Mesendoderm (in vitro differentiated cells): ENCODE measurements around the gene GDNF.

Experiments
- DNase-seq: peaks from one replicate; pipeline ENCODE4 v3.0.0; 2013
- H2AK5ac ChIP-seq: 2 replicates; pipeline ENCODE4 v1.6.1; 2013; ENCODE audit warnings: low read length, inconsistent platforms
- H2BK120ac ChIP-seq: 2 replicates; pipeline ENCODE4 v1.6.1; 2013; ENCODE audit warnings: low read depth, mild to moderate bottlenecking, low read length, moderate library complexity, mixed read lengths
- H2BK15ac ChIP-seq: replicated peaks from 2 replicates; pipeline ENCODE4 v1.6.1; 2013; ENCODE audit warnings: low read depth, mild to moderate bottlenecking, moderate library complexity
- H2BK5ac ChIP-seq: 2 replicates; pipeline ENCODE4 v1.6.1; 2013; ENCODE audit warnings: low read length, inconsistent platforms
- H3K18ac ChIP-seq: 2 replicates; pipeline ENCODE4 v1.6.1; 2013; ENCODE audit warnings: mild to moderate bottlenecking, low read length, mixed read lengths
- H3K23ac ChIP-seq: one replicate; pipeline ENCODE4 v1.6.1; 2013; ENCODE audit warnings: low read length
- H3K27ac ChIP-seq: 2 replicates; pipeline ENCODE4 v1.5.1; 2013; ENCODE audit warnings: low read depth, mild to moderate bottlenecking, inconsistent platforms, low read length, moderate library complexity
- H3K27me3 ChIP-seq: 2 replicates; pipeline ENCODE4 v1.6.1; 2013; ENCODE audit warnings: low read length, control low read depth, mild to moderate bottlenecking, inconsistent platforms; ENCODE audit not compliant: insufficient read depth, poor library complexity
- H3K36me3 ChIP-seq: 2 replicates; pipeline ENCODE4 v1.6.1; 2013; ENCODE audit warnings: low read length, inconsistent platforms; ENCODE audit not compliant: control insufficient read depth, insufficient read depth
- H3K4ac ChIP-seq: one replicate; pipeline ENCODE4 v1.6.1; 2013; ENCODE audit warnings: low read depth, mild to moderate bottlenecking, low read length, moderate library complexity
- H3K4me1 ChIP-seq: 2 replicates; pipeline ENCODE4 v1.6.1; 2013; ENCODE audit warnings: low read depth, low read length, inconsistent platforms; ENCODE audit not compliant: control insufficient read depth
- H3K4me2 ChIP-seq: 2 replicates; pipeline ENCODE4 v1.6.1; 2013; ENCODE audit warnings: low read length
- H3K4me3 ChIP-seq: 2 replicates; pipeline ENCODE4 v1.5.1; 2013; ENCODE audit warnings: mild to moderate bottlenecking, low read length
- H3K56ac ChIP-seq: one replicate; pipeline ENCODE4 v1.6.1; 2013; ENCODE audit warnings: low read length
- H3K79me1 ChIP-seq: 2 replicates; pipeline ENCODE4 v1.6.1; 2013; ENCODE audit warnings: low read length, inconsistent platforms
- H3K79me2 ChIP-seq: 2 replicates; pipeline ENCODE4 v1.6.1; 2013; ENCODE audit warnings: mild to moderate bottlenecking, low read length; ENCODE audit not compliant: control insufficient read depth, insufficient read depth
- H3K9ac ChIP-seq: 2 replicates; pipeline ENCODE4 v1.6.1; 2013; ENCODE audit warnings: low read length, inconsistent platforms
- H4K5ac ChIP-seq: one replicate; pipeline ENCODE4 v1.6.1; 2013; ENCODE audit warnings: low read length
- H4K8ac ChIP-seq: one replicate; pipeline ENCODE4 v1.6.1; 2013; ENCODE audit warnings: low read depth, mild to moderate bottlenecking, control low read depth, low read length, moderate library complexity
- WGBS: extraction: QIAGEN DNeasy Blood & Tissue Kit; methylation state at CpG from one replicate; pipeline ENCODE4 v1.1.7; 2013; ENCODE audit warnings: low lambda C conversion rate, missing lambda C conversion rate; ENCODE audit not compliant: insufficient coverage; ENCODE audit errors: extremely low coverage; 5-methylcytosine and 5-hydroxymethylcytosine counted together

The GDNF gene

DNA sequence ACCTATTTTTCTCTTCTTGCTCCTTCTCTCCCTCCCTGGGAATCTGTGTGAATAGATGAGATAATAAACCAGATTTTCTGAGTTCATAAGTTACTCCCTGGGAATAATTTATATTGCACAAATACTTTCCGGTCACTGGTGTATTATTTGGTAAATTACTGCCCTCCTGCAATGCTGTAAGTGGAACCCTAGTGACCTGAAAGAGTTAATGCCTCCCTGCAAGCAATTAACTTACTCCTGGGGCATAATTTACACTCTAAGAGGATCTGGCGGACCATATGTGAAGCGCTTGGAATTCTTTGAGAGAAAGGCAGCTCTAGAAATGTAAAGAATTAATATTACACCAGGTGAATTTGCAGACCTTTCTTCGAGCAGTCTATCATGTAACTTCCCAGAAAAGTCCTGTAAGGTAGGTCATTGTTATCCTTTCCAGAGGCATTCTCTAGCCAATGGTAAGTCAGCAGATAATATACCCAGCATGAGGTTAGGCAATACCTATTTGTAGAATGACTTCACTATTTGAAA, 7.0 kb upstream of the GDNF start:
- no peak overlapping the region for H2BK5ac ChIP-seq
- H3K4me2 ChIP-seq, result no peak overlapping the region
- H2AK5ac ChIP-seq, result no peak overlapping the region
- no peak overlapping the region for H2BK120ac ChIP-seq
- no peak overlapping the region for H3K4me3 ChIP-seq
- no peak overlapping the region for H4K5ac ChIP-seq
- no peaks in the 10 kb centered on the region for H3K79me2 ChIP-seq
- H3K4ac ChIP-seq, result no peak overlapping the region
- no peaks in the 10 kb centered on the region for H3K79me1 ChIP-seq
- peaks cover 20% of the 10 kb centered on the region for H3K4me1 ChIP-seq
- no peaks in the 10 kb centered on the region for H3K27me3 ChIP-seq
- H4K8ac ChIP-seq, result no peak overlapping the region
- H3K18ac ChIP-seq, result no peak overlapping the region
- DNase-seq, result peak; percentile 61
- H3K27ac ChIP-seq, result peak overlapping the region; percentile 55
- peak overlapping the region; percentile 1 for H2BK15ac ChIP-seq
- WGBS, result no CpG with 5 or more reads among the region's 4 CpGs
- no peak overlapping the region for H3K23ac ChIP-seq
- no peak overlapping the region for H3K9ac ChIP-seq
- no peak overlapping the region for H3K56ac ChIP-seq
- H3K36me3 ChIP-seq, result no peaks in the 10 kb centered on the region

DNA sequence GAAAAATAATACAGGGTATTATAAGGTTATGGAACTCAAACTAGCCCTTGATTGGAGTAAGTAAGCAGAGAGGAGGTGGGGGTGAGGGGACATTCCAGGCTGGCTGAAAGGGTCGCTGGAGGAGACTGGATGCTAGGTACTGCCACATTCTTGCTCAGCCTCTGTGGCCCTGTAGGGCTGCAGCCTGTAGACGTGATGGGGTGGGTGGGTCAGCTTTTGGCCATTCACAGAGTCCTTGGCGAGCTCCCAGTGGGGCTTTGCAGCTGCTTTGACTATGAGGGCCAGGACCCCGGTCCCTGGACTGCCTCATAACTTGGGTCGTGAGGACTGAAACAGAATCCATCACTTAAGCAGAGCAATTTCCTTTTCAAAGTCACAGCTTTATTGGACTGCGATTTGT, 4.2 kb upstream of the GDNF start:
- peak; percentile 71 for DNase-seq
- H2BK5ac ChIP-seq, result no peak overlapping the region

DNA sequence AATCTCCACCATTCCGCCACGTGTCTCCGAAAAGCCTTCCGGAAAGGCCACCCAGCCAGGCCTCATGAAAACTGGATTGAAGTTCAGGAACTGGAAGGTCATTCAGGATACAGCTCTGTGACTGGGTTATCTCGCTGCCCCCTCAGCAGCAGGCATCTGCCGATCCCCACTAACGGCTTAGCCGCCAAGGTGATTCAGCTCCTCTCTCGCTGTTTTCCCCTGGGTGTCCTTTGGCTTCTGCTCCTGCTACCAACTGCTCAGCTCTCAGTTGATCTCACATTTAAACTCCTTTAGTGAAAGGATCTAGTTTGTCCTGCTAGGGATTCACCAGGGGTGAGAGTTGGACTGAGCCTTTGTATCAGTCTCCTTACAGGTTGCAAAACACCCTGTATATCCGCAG, 2.2 kb upstream of the GDNF start:
- no peaks in the 10 kb centered on the region for H3K79me1 ChIP-seq
- H2BK120ac ChIP-seq, result no peak overlapping the region
- H3K18ac ChIP-seq, result no peak overlapping the region
- H4K5ac ChIP-seq, result no peak overlapping the region
- H2BK15ac ChIP-seq, result no peak overlapping the region
- H4K8ac ChIP-seq, result no peak overlapping the region
- H3K23ac ChIP-seq, result no peak overlapping the region
- H3K4me3 ChIP-seq, result no peak overlapping the region
- no peaks in the 10 kb centered on the region for H3K36me3 ChIP-seq
- no peak overlapping the region for H3K9ac ChIP-seq
- H3K79me2 ChIP-seq, result no peaks in the 10 kb centered on the region
- DNase-seq, result no peak
- H3K4me2 ChIP-seq, result no peak overlapping the region
- H2BK5ac ChIP-seq, result no peak overlapping the region
- no peak overlapping the region for H3K4ac ChIP-seq
- H3K56ac ChIP-seq, result no peak overlapping the region
- H3K27ac ChIP-seq, result no peak overlapping the region
- H3K4me1 ChIP-seq, result peaks cover 23% of the 10 kb centered on the region
- WGBS, result no CpG with 5 or more reads among the region's 10 CpGs
- H2AK5ac ChIP-seq, result no peak overlapping the region
- H3K27me3 ChIP-seq, result peaks cover 27% of the 10 kb centered on the region

More for the DNA sequence above, 4.2 kb upstream of the GDNF start:
- Histone ChIP-seq H3K9ac (no peak overlapping the region), H3K23ac (no peak overlapping the region), H2BK15ac (no peak overlapping the region), H2BK120ac (no peak overlapping the region), H3K4me2 (no peak overlapping the region), H2AK5ac (no peak overlapping the region), H3K79me2 (no peaks in the 10 kb centered on the region), H3K56ac (no peak overlapping the region), H3K27me3 (peaks cover 16% of the 10 kb centered on the region), H3K79me1 (no peaks in the 10 kb centered on the region), H3K4ac (peak overlapping the region; percentile 5), H3K4me3 (no peak overlapping the region), H4K8ac (no peak overlapping the region), H3K18ac (peak overlapping the region; percentile 2), H3K27ac (peak overlapping the region; percentile 10), H3K36me3 (no peaks in the 10 kb centered on the region), H3K4me1 (peaks cover 27% of the 10 kb centered on the region), H4K5ac (no peak overlapping the region)
- WGBS, result no CpG with 5 or more reads among the region's 6 CpGs

DNA sequence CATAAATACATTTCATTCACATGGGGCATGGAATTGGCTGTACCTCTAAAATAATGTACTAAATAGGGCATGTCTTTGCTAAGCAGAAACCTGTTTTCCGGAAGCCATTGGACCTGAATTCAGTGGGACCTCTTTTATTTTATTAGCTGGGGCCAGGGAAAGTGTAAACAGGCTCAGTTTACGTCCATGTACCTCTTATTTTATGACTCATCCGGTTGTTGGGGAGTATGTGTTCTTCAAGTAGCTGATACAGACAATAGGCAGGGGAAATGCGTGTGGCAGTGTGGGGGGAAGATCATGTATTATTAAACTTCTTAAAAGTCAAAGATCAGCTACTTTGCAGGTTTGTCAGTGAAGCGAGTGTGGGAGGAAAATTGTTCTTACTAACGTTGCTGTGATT, 1.4 kb upstream of the GDNF start:
- H3K27me3 ChIP-seq, result peaks cover 30% of the 10 kb centered on the region
- H2AK5ac ChIP-seq, result no peak overlapping the region
- peaks cover 20% of the 10 kb centered on the region for H3K4me1 ChIP-seq
- H3K4me2 ChIP-seq, result no peak overlapping the region
- no CpG with 5 or more reads among the region's 6 CpGs for WGBS
- H3K27ac ChIP-seq, result no peak overlapping the region
- H3K23ac ChIP-seq, result no peak overlapping the region
- no peak overlapping the region for H3K4ac ChIP-seq
- no peak overlapping the region for H3K4me3 ChIP-seq
- no peak overlapping the region for H4K5ac ChIP-seq
- peak overlapping the region; percentile 13 for H3K18ac ChIP-seq
- H3K56ac ChIP-seq, result no peak overlapping the region
- no peaks in the 10 kb centered on the region for H3K36me3 ChIP-seq
- no peak overlapping the region for H3K9ac ChIP-seq
- no peak overlapping the region for H4K8ac ChIP-seq
- no peak overlapping the region for H2BK5ac ChIP-seq
- no peak overlapping the region for H2BK15ac ChIP-seq
- no peak overlapping the region for H2BK120ac ChIP-seq
- no peaks in the 10 kb centered on the region for H3K79me1 ChIP-seq
- DNase-seq, result no peak
- H3K79me2 ChIP-seq, result no peaks in the 10 kb centered on the region

DNA sequence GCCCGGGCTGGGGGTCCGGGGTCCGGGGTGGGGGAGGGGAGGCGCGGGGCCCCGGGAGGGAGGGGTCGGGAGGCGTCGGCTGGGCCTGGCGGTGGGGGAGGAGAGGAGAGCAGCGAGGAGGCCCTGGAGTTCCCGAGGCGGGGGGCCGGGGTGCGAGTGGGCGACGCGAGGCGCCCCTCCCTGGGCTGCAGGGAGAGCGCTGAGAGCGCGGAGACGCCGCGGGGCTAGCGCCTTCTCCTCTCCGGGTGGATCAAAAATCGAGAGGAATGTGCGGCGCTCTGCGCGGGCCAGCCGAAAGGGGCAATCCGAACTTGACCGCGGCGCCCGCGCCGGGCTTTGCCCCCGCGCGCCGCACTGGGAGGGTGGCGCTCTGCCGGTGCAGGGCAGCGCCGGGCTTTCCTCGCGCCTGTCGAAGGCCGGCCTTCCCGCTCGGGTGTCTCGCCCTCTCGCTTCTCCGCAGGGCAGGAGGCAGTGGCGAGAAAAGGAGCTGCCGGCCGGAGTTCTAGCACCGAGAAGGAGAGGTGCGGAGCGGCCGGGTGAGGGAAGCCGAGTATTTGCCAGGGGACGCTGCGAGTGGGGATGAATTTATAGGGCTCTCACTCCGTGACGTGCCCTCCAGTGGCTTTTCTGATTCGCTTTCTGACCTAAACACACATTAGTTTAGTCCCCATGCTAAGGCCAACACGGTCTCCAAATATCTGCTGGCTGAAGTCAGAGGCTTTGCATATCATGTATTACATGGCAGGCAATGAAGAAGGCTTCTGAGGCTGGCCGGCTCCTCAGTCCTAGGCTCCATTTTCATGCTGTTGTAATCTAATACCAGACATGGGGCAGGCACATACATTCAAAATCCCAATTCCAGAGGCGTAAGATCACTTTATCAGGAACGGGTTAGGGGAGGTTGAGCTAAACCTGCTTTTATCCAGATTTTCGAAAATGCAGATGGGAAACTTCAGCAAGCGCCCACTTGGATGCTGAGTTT, 503 bp upstream of the GDNF start:
- Histone ChIP-seq H3K4ac (no peak overlapping the region), H2BK15ac (peak overlapping the region; percentile 57), H3K4me3 (peak overlapping the region; percentile 2), H4K5ac (no peak overlapping the region), H3K4me2 (peak overlapping the region; percentile 58), H4K8ac (no peak overlapping the region), H3K23ac (no peak overlapping the region), H3K36me3 (no peaks in the 10 kb centered on the region), H3K27me3 (peaks cover 39% of the 10 kb centered on the region), H2BK5ac (no peak overlapping the region), H3K79me1 (no peaks in the 10 kb centered on the region), H3K27ac (no peak overlapping the region), H2AK5ac (no peak overlapping the region), H3K4me1 (peaks cover 18% of the 10 kb centered on the region), H3K18ac (peak overlapping the region; percentile 32), H3K9ac (peak overlapping the region; percentile 51), H3K79me2 (no peaks in the 10 kb centered on the region), H3K56ac (peak overlapping the region; percentile 70), H2BK120ac (no peak overlapping the region)
- WGBS, result no CpG with 5 or more reads among the region's 76 CpGs
- peak; percentile 63 for DNase-seq
